Neuronal stem cell (in vitro differentiated cells): ENCODE measurements around the gene NUDT1.

ENCODE experiments used
- DNase-seq: peaks from one replicate; pipeline ENCODE4 v3.0.0-alpha.2; 2013; ENCODE audit warnings: low spot score
- H2AFZ ChIP-seq: one replicate; pipeline ENCODE4 v1.6.1; 2013; ENCODE audit warnings: mild to moderate bottlenecking, low read length, inconsistent platforms
- H2AK5ac ChIP-seq: 2 replicates; pipeline ENCODE4 v1.6.1; 2013; ENCODE audit warnings: low read depth, mild to moderate bottlenecking, inconsistent platforms, low read length, moderate library complexity, mixed read lengths
- H2BK120ac ChIP-seq: 2 replicates; pipeline ENCODE4 v1.6.1; 2013; ENCODE audit warnings: low read depth, mild to moderate bottlenecking, inconsistent platforms, low read length, moderate library complexity, mixed read lengths
- H2BK12ac ChIP-seq: one replicate; pipeline ENCODE4 v1.6.1; 2013; ENCODE audit warnings: low read length, inconsistent platforms
- H2BK15ac ChIP-seq: 2 replicates; pipeline ENCODE4 v1.6.1; 2013; ENCODE audit warnings: mild to moderate bottlenecking, low read length, inconsistent platforms, mixed read lengths
- H2BK5ac ChIP-seq: one replicate; pipeline ENCODE4 v1.6.1; 2013; ENCODE audit warnings: inconsistent platforms, mild to moderate bottlenecking, low read length, moderate library complexity
- H3K14ac ChIP-seq: one replicate; pipeline ENCODE4 v1.6.1; 2013; ENCODE audit warnings: low read length, inconsistent platforms
- H3K18ac ChIP-seq: 2 replicates; pipeline ENCODE4 v1.6.1; 2013; ENCODE audit warnings: low read length, inconsistent platforms
- H3K23ac ChIP-seq: 2 replicates; pipeline ENCODE4 v1.6.1; 2013; ENCODE audit warnings: low read depth, mild to moderate bottlenecking, mixed read lengths, low read length, inconsistent platforms; ENCODE audit not compliant: poor library complexity
- H3K27ac ChIP-seq: replicated peaks from 3 replicates; pipeline ENCODE4 v1.5.1; 2013; ENCODE audit warnings: low read length, inconsistent platforms
- H3K27me3 ChIP-seq, 3 experiments: 2 replicates each; pipeline ENCODE4 v1.6.1; 2013; ENCODE audit warnings: low read length in 3 of 3, mild to moderate bottlenecking in 2 of 3, inconsistent platforms in 1 of 3, low read depth in 1 of 3, mixed read lengths in 1 of 3, moderate library complexity in 1 of 3; ENCODE audit not compliant: control insufficient read depth in 3 of 3, insufficient read depth in 3 of 3
- H3K36me3 ChIP-seq, 2 donors: replicated peaks in 1 of 2; 2 replicates each; pipeline ENCODE4 v1.6.1; 2013; ENCODE audit warnings: low read length in 2 of 2; ENCODE audit not compliant: control insufficient read depth in 2 of 2, insufficient read depth in 2 of 2
- H3K4ac ChIP-seq: 2 replicates; pipeline ENCODE4 v1.6.1; 2013; ENCODE audit warnings: inconsistent platforms, mild to moderate bottlenecking, low read length, moderate library complexity
- H3K4me1 ChIP-seq, 2 donors: 1 replicate in 1 of 2; 2 replicates in 1 of 2; pipeline ENCODE4 v1.6.1; 2013; ENCODE audit warnings: low read length in 2 of 2, low read depth in 1 of 2; ENCODE audit not compliant: control insufficient read depth in 2 of 2, insufficient read depth in 1 of 2
- H3K4me2 ChIP-seq: one replicate; pipeline ENCODE4 v1.6.1; 2013; ENCODE audit warnings: mild to moderate bottlenecking, low read length, inconsistent platforms; ENCODE audit not compliant: insufficient read depth, poor library complexity, severe bottlenecking
- H3K4me3 ChIP-seq, 2 donors: 2 replicates each; pipeline ENCODE4 v1.5.1; 2013; ENCODE audit warnings: low read length in 2 of 2, mild to moderate bottlenecking in 2 of 2, inconsistent platforms in 1 of 2, moderate library complexity in 1 of 2
- H3K79me1 ChIP-seq: one replicate; pipeline ENCODE4 v1.6.1; 2013; ENCODE audit warnings: low read depth, mild to moderate bottlenecking, inconsistent platforms, low read length, moderate library complexity
- H3K9ac ChIP-seq: one replicate; pipeline ENCODE4 v1.6.1; 2013; ENCODE audit warnings: mild to moderate bottlenecking, low read depth, low read length, inconsistent platforms; ENCODE audit not compliant: poor library complexity
- H3K9me3 ChIP-seq, 2 donors: replicated peaks in 1 of 2; 2 replicates each; pipeline versions ENCODE3 to v1.6.1; 2013; ENCODE audit warnings: low read length in 2 of 2, mild to moderate bottlenecking in 2 of 2, inconsistent platforms in 1 of 2, low read depth in 1 of 2, mixed read lengths in 1 of 2, moderate library complexity in 1 of 2; ENCODE audit not compliant: control insufficient read depth in 2 of 2, insufficient read depth in 1 of 2
- H4K8ac ChIP-seq: one replicate; pipeline ENCODE4 v1.6.1; 2013; ENCODE audit warnings: low read depth, mild to moderate bottlenecking, inconsistent platforms, low read length, moderate library complexity
- H4K91ac ChIP-seq: one replicate; pipeline ENCODE4 v1.6.1; 2013; ENCODE audit warnings: low read length, low read depth, mild to moderate bottlenecking, inconsistent platforms; ENCODE audit not compliant: poor library complexity
- WGBS, 2 donors: extraction: QIAGEN DNeasy Blood & Tissue Kit; methylation state at CpG; one replicate each; pipeline ENCODE4 v1.1.7; 2013; ENCODE audit warnings: missing lambda C conversion rate in 2 of 2, mixed read lengths in 1 of 2; ENCODE audit not compliant: insufficient read length in 2 of 2, insufficient replicate concordance in 1 of 2; ENCODE audit errors: extremely low coverage in 2 of 2; 5-methylcytosine and 5-hydroxymethylcytosine counted together

The NUDT1 gene

GRCh38 chr7:2220506-2220905 lies 21.5 kb upstream of the NUDT1 start:
- Histone ChIP-seq H3K4me3 (no peak overlapping the region), H3K4me1 (peaks cover 0 to 2% of the 10 kb centered on the region in 2 donors), H3K9ac (no peak overlapping the region), H3K27me3 (no peaks in the 10 kb centered on the region), H4K8ac (no peak overlapping the region), H2BK15ac (no peak overlapping the region), H2BK5ac (no peak overlapping the region), H3K79me1 (peaks cover 24% of the 10 kb centered on the region), H2BK120ac (no peak overlapping the region), H3K23ac (no peak overlapping the region), H3K27ac (no peak overlapping the region), H3K18ac (no peak overlapping the region), H3K36me3 (peaks cover 74 to 86% of the 10 kb centered on the region in 2 donors), H3K4me2 (no peak overlapping the region), H3K9me3 (peaks cover 0 to 2% of the 10 kb centered on the region in 2 donors), H2BK12ac (no peak overlapping the region), H3K14ac (no peak overlapping the region), H3K4ac (no peak overlapping the region), H2AFZ (no peak overlapping the region), H2AK5ac (no peak overlapping the region), H4K91ac (no peak overlapping the region)
- no peak for DNase-seq
- WGBS, 2 donors, result no CpG with 5 or more reads among the region's 16 CpGs

GRCh38 chr7:2220954-2221353 lies 21.1 kb upstream of the NUDT1 start:
- no peak overlapping the region for H2BK12ac ChIP-seq
- no peak for DNase-seq
- H3K4me2 ChIP-seq, result no peak overlapping the region
- H3K4me1 ChIP-seq, result peaks cover 0 to 2% of the 10 kb centered on the region in 2 donors
- H3K4ac ChIP-seq, result no peak overlapping the region
- WGBS, 2 donors, result no CpG with 5 or more reads among the region's 17 CpGs
- H3K14ac ChIP-seq, result no peak overlapping the region
- no peak overlapping the region for H2BK15ac ChIP-seq
- no peak overlapping the region for H4K8ac ChIP-seq
- no peak overlapping the region for H2AK5ac ChIP-seq
- peaks cover 24% of the 10 kb centered on the region for H3K79me1 ChIP-seq
- no peaks in the 10 kb centered on the region for H3K27me3 ChIP-seq
- no peak overlapping the region for H3K18ac ChIP-seq
- no peak overlapping the region for H3K23ac ChIP-seq
- no peak overlapping the region for H2AFZ ChIP-seq
- H2BK5ac ChIP-seq, result peak overlapping the region; percentile 14
- no peak overlapping the region for H3K27ac ChIP-seq
- no peak overlapping the region for H3K4me3 ChIP-seq
- no peak overlapping the region for H2BK120ac ChIP-seq
- H3K9ac ChIP-seq, result no peak overlapping the region
- H3K36me3 ChIP-seq, result peaks cover 70 to 86% of the 10 kb centered on the region in 2 donors
- H4K91ac ChIP-seq, result no peak overlapping the region
- H3K9me3 ChIP-seq, result peaks cover 0 to 2% of the 10 kb centered on the region in 2 donors

GRCh38 chr7:2222516-2222915 lies 19.5 kb upstream of the NUDT1 start:
- H4K8ac ChIP-seq, result no peak overlapping the region
- H2BK120ac ChIP-seq, result no peak overlapping the region
- no peak overlapping the region for H4K91ac ChIP-seq
- H3K4me3 ChIP-seq, result peak overlapping the region in 1 of 2 donors; percentile 44
- peaks cover 0 to 2% of the 10 kb centered on the region in 2 donors for H3K4me1 ChIP-seq
- no peak overlapping the region for H2AK5ac ChIP-seq
- no peaks in the 10 kb centered on the region for H3K27me3 ChIP-seq
- H3K36me3 ChIP-seq, result peaks cover 61 to 86% of the 10 kb centered on the region in 2 donors
- WGBS, 2 donors, result no CpG with 5 or more reads among the region's 22 CpGs
- no peak overlapping the region for H3K4me2 ChIP-seq
- no peak overlapping the region for H3K9ac ChIP-seq
- H3K18ac ChIP-seq, result no peak overlapping the region
- no peak overlapping the region for H2AFZ ChIP-seq
- H3K4ac ChIP-seq, result no peak overlapping the region
- no peak overlapping the region for H2BK12ac ChIP-seq
- DNase-seq, result no peak
- H3K27ac ChIP-seq, result no peak overlapping the region
- peak overlapping the region; percentile 20 for H3K23ac ChIP-seq
- H3K14ac ChIP-seq, result no peak overlapping the region
- peaks cover 25% of the 10 kb centered on the region for H3K79me1 ChIP-seq
- no peaks in the 10 kb centered on the region for H3K9me3 ChIP-seq
- no peak overlapping the region for H2BK5ac ChIP-seq
- no peak overlapping the region for H2BK15ac ChIP-seq

GRCh38 chr7:2223321-2223720 lies 18.7 kb upstream of the NUDT1 start:
- H3K4me1 ChIP-seq, result peaks cover 0 to 2% of the 10 kb centered on the region in 2 donors
- DNase-seq, result no peak
- H3K27me3 ChIP-seq, result no peaks in the 10 kb centered on the region
- H3K36me3 ChIP-seq, result peaks cover 59 to 86% of the 10 kb centered on the region in 2 donors
- H2AK5ac ChIP-seq, result no peak overlapping the region
- peaks cover 27% of the 10 kb centered on the region for H3K79me1 ChIP-seq
- no peak overlapping the region for H2BK5ac ChIP-seq
- H2AFZ ChIP-seq, result no peak overlapping the region
- H3K4me3 ChIP-seq, result peak overlapping the region in 1 of 2 donors; percentile 20
- no peak overlapping the region for H4K91ac ChIP-seq
- no CpG with 5 or more reads among the region's 17 CpGs for WGBS, 2 donors
- H4K8ac ChIP-seq, result no peak overlapping the region
- no peak overlapping the region for H3K4ac ChIP-seq
- no peak overlapping the region for H3K18ac ChIP-seq
- no peak overlapping the region for H2BK15ac ChIP-seq
- H3K4me2 ChIP-seq, result no peak overlapping the region
- no peak overlapping the region for H3K14ac ChIP-seq
- no peak overlapping the region for H3K27ac ChIP-seq
- H2BK120ac ChIP-seq, result no peak overlapping the region
- no peak overlapping the region for H2BK12ac ChIP-seq
- H3K9me3 ChIP-seq, result no peaks in the 10 kb centered on the region
- H3K9ac ChIP-seq, result peak overlapping the region; percentile 9
- H3K23ac ChIP-seq, result no peak overlapping the region
